RWPE1 (cell line): Measurements from ENCODE around the gene CTNNA2.
"Not testable (repeated sequence)": the region's sequence is repeated elsewhere in the genome, so short reads cannot be mapped to it uniquely, and the experiment has no call there.

Experiments used
- CTCF ChIA-PET: fragments of 350-600 bp; sonication (Branson Sonifier 250); formaldehyde crosslinking; extraction: SDS; loops from one replicate; lab custom pipeline; 2021; lab: Yijun Ruan, JAX
- POLR2A ChIA-PET: fragments of 400-600 bp; formaldehyde crosslinking; extraction: SDS; loops from one replicate; lab custom pipeline; 2020; ENCODE audit warnings: antibody characterized with exemption; ENCODE audit not compliant: low non-redundant PET; lab: Yijun Ruan, JAX
- DNase-seq: peaks from one replicate; pipeline ENCODE4 v3.0.0; 2012; ENCODE audit warnings: low spot score
- H3K27ac ChIP-seq: fragments of 450-650 bp; 2 replicates; pipeline ENCODE4 v1.5.1; 2017
- TF ChIP-seq, protein P1 (sequence below): fragments of 450-650 bp; conservative IDR thresholded peaks from 2 replicates; pipeline ENCODE4 v1.5.1; 2017; ENCODE audit warnings: low read depth, mild to moderate bottlenecking

The CTNNA2 gene

DNA sequence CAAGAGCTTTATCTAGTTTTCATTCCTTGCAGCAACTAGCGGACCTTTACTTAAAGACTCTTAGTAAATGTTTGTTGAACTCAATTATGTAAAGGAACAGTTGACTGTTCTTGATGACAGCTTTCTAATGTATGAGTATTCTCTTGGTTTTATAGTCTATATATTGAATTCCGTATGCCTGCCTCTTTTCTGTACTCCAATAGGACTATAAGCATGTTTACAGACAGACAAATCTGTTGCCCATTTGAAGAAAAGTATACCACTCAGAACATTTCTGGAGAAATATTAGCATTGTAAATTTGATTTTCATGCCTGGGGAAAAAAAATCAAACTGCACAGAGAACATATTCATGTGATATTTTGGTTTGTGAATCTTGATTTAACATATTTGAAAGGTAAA lies 682.2 kb downstream of the CTNNA2 start:
- CTCF ChIA-PET: interaction anchor here (0.7 kb wide), 1 partner anchor 115 kb away, joined by 3 read pairs; no protein-coding TSS in a partner anchor
- TF ChIP-seq, protein P1, sequence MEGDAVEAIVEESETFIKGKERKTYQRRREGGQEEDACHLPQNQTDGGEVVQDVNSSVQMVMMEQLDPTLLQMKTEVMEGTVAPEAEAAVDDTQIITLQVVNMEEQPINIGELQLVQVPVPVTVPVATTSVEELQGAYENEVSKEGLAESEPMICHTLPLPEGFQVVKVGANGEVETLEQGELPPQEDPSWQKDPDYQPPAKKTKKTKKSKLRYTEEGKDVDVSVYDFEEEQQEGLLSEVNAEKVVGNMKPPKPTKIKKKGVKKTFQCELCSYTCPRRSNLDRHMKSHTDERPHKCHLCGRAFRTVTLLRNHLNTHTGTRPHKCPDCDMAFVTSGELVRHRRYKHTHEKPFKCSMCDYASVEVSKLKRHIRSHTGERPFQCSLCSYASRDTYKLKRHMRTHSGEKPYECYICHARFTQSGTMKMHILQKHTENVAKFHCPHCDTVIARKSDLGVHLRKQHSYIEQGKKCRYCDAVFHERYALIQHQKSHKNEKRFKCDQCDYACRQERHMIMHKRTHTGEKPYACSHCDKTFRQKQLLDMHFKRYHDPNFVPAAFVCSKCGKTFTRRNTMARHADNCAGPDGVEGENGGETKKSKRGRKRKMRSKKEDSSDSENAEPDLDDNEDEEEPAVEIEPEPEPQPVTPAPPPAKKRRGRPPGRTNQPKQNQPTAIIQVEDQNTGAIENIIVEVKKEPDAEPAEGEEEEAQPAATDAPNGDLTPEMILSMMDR: no peak
- no peak for DNase-seq
- H3K27ac ChIP-seq: no peak overlapping the region
- POLR2A ChIA-PET: no interaction called here

DNA sequence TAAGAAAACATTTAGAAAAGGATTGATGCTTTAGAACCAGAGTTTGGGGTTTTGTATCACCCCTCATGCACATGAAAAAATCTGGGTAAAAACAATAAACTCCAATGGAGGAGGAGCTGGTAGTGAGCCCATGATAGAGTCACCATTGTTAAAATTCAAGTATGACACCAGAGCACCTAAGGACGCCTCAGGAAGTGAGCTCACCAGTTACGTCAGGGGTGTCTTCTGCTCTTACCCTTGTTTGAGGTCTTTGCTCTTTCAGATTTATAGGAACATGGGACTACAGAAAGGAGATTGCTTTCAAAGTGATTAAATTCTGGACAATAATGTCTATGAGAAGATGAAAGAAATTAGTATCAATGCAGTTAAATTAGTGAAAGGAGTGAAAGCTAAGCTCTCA lies 685.2 kb downstream of the CTNNA2 start:
- H3K27ac ChIP-seq: no peak overlapping the region
- ChIA-PET POLR2A (no interaction called here), CTCF (no interaction called here)
- DNase-seq: no peak
- TF ChIP-seq, protein P1: no peak

DNA sequence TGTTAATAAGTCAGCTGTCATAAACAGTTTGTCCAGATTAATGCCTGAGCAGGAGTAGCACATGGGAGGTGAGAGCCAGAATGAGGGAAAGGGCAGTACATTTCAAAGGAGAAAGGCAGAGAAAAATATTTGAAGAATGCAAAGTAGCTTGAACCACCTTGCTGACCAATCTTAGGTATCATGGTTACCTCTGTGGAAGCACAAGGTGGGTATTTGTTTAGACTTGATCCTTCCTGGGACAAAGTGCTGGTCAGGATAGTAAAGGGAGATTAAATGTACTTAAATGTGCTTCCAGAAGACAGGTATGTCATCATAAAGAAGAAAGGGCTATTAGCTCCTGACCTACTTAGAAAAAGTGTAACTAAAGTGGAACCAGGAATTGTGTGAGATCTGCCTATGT lies 686.7 kb downstream of the CTNNA2 start:
- no peak overlapping the region for H3K27ac ChIP-seq
- CTCF ChIA-PET: interaction anchor here (1.1 kb wide), 1 partner anchor 39 kb away, joined by 3 read pairs; no protein-coding TSS in a partner anchor
- TF ChIP-seq, protein P1: no peak
- POLR2A ChIA-PET: no interaction called here
- no peak for DNase-seq

DNA sequence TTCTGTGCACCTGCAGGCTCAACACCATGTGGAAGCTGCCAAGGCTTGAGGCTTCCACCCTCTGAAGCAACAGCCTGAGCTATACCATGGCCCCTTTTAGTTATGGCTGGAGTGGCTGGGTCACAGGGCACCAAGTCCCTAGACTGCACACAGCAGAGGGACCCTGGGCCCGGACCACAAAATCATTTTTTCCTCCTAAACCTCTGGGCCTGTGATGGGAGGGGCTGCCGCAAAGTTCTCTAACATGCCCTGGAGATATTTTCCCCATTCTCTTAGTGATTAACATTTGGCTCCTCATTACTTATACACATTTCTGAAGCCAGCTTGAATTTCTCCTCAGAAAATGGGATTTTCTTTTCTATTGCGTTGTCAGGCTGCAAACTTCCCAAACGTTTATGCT lies 691.1 kb downstream of the CTNNA2 start:
- H3K27ac ChIP-seq, CTCF ChIA-PET, POLR2A ChIA-PET: not testable (repeated sequence)

DNA sequence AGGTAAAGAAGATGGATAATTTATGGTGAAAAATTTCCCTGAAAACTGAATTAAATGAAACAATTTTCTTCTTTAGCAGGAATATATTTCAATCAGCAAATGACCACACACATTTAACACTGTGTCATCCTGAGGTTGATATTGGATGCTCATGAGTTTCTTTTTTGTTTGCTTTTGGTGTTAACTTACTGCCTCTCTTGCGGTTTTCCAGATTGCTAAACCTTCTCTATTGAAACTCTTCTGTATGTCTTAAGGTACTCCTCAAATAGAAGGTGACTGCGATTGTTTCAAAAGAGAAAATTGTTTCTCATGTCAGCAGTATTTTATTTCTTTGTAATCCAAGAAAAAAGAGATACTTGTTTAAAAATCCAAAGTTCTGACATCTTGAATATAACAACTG lies 692.6 kb downstream of the CTNNA2 start:
- CTCF ChIA-PET: no interaction called here
- POLR2A ChIA-PET: no interaction called here
- no peak for DNase-seq
- H3K27ac ChIP-seq: no peak overlapping the region
- TF ChIP-seq, protein P1: no peak

More for the DNA sequence above, 691.1 kb downstream of the CTNNA2 start:
- DNase-seq: not testable (repeated sequence)

DNA sequence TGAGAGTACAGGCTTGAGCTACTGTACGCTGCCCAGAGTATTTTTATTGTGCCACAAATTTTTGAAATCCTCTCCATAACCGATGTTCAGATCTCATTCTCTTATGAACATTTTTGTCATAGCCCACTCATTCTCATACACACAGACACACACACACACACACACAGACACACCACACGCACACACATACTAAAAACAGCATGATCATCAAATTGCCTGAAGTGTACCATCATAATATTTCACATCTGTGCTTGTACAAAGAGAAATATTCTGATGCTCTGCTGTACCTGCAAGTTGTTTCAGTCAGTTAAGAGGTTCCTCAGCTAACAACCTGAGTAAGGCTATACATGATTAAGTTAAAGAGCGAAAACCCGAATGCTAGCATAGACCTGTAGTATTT lies 696.6 kb downstream of the CTNNA2 start:
- DNase-seq: no peak
- ChIA-PET CTCF (no interaction called here), POLR2A (interaction anchor here (0.6 kb wide), 1 partner anchor 11 kb away, joined by 3 read pairs; no protein-coding TSS in a partner anchor)
- TF ChIP-seq, protein P1: no peak
- H3K27ac ChIP-seq: no peak overlapping the region

DNA sequence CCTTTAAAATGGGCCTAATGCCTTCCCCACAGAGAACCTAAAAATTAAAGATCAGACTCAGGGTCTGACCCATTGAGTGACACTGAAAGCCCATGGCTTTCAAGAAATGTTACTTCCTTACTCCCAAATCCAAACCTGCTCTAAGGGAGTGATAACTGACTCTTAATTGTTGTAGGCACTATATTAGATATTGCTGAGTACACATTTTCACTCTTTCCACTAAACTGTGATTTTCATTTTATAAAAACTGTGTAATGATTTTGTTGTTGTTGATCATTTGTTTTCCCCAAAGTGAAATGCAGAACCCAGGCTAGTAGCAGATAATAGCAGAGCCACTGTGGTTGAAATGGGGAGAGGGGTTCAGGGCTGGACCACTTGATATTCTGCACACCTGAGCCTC lies 704.6 kb downstream of the CTNNA2 start:
- ChIA-PET CTCF (no interaction called here), POLR2A (no interaction called here)
- DNase-seq: no peak
- TF ChIP-seq, protein P1: no peak
- H3K27ac ChIP-seq: no peak overlapping the region
